IMR-90 (cell line): ENCODE data around the gene JSRP1. TPM values are rescaled to one million over a fixed set of nuclear protein-coding genes. Genes with fewer than 3 reads are reported as not detected.

Experiments used
- ATAC-seq: fragments of 200-7000 bp; cut with Tn5 transposase; 2 replicates; pipeline ENCODE4 v1.9.1; 2020; ENCODE audit warnings: low read depth, mild to moderate bottlenecking, moderate library complexity
- BruUV-seq: library from RNA; stranded (reverse); fragments of 400-500 nt; replicated peaks from 2 replicates; lab custom pipeline; 2021; lab: Mats Ljungman, UMichigan
- CTCF ChIA-PET: fragments of 300-600 bp; formaldehyde crosslinking; extraction: SDS; loops from one replicate; lab custom pipeline; 2021; ENCODE audit warnings: antibody characterized with exemption; lab: Yijun Ruan, JAX
- POLR2A ChIA-PET: fragments of 300-600 bp; sonication (Branson Sonifier 250); formaldehyde crosslinking; loops from one replicate; lab custom pipeline; 2022; ENCODE audit warnings: antibody characterized with exemption; ENCODE audit not compliant: unreplicated experiment; lab: Charles Lee
- DNase-seq: peaks from one replicate; pipeline ENCODE4 v3.0.0; 2013
- H2AFZ ChIP-seq: replicated peaks from 2 replicates; pipeline ENCODE3; 2013; ENCODE audit warnings: low read length, mild to moderate bottlenecking; ENCODE audit not compliant: poor library complexity
- H2AK5ac ChIP-seq: 2 replicates; pipeline ENCODE4 v1.6.1; 2013; ENCODE audit warnings: low read depth, low read length, inconsistent platforms
- H2AK9ac ChIP-seq: replicated peaks from 2 replicates; pipeline ENCODE3; 2013; ENCODE audit warnings: mild to moderate bottlenecking, low read depth, low read length, moderate library complexity; ENCODE audit not compliant: poor library complexity
- H2BK120ac ChIP-seq: 2 replicates; pipeline ENCODE4 v1.6.1; 2013; ENCODE audit warnings: low read depth, low read length, inconsistent platforms
- H2BK15ac ChIP-seq: 3 replicates; pipeline ENCODE4 v1.6.1; 2013; ENCODE audit warnings: low read depth, low read length, inconsistent platforms
- H2BK20ac ChIP-seq: 2 replicates; pipeline ENCODE4 v1.6.1; 2013; ENCODE audit warnings: low read depth, mild to moderate bottlenecking, inconsistent platforms, low read length, moderate library complexity
- H2BK5ac ChIP-seq: 2 replicates; pipeline ENCODE4 v1.6.1; 2013; ENCODE audit warnings: mild to moderate bottlenecking, low read depth, low read length, inconsistent platforms; ENCODE audit not compliant: poor library complexity, severe bottlenecking
- H3K14ac ChIP-seq: replicated peaks from 2 replicates; pipeline ENCODE4 v1.6.1; 2013; ENCODE audit warnings: low read depth, low read length, inconsistent platforms
- H3K18ac ChIP-seq: 2 replicates; pipeline ENCODE4 v1.6.1; 2013; ENCODE audit warnings: low read depth, low read length, control low read depth
- H3K23ac ChIP-seq: 2 replicates; pipeline ENCODE4 v1.6.1; 2013; ENCODE audit warnings: low read depth, low read length, inconsistent platforms
- H3K27ac ChIP-seq: 2 replicates; pipeline ENCODE4 v1.5.1; 2013; ENCODE audit warnings: mild to moderate bottlenecking, control low read depth, low read length; ENCODE audit not compliant: insufficient read depth
- H3K27me3 ChIP-seq: 2 replicates; pipeline ENCODE4 v1.6.1; 2013; ENCODE audit warnings: low read length; ENCODE audit not compliant: control insufficient read depth, insufficient read depth
- H3K36me3 ChIP-seq: 2 replicates; pipeline ENCODE4 v1.6.1; 2013; ENCODE audit warnings: low read length, mixed read lengths; ENCODE audit not compliant: control insufficient read depth, insufficient read depth
- H3K4ac ChIP-seq: 2 replicates; pipeline ENCODE4 v1.6.1; 2013; ENCODE audit warnings: low read depth, low read length, inconsistent platforms
- H3K4me1 ChIP-seq: 2 replicates; pipeline ENCODE4 v1.6.1; 2013; ENCODE audit warnings: low read length, mixed read lengths; ENCODE audit not compliant: control insufficient read depth, insufficient read depth
- H3K4me2 ChIP-seq: 2 replicates; pipeline ENCODE4 v1.6.1; 2013; ENCODE audit warnings: low read depth, mild to moderate bottlenecking, control low read depth, low read length, moderate library complexity
- H3K4me3 ChIP-seq: 2 replicates; pipeline ENCODE4 v1.5.1; 2013; ENCODE audit warnings: low read depth, mild to moderate bottlenecking, control low read depth, low read length, moderate library complexity; ENCODE audit not compliant: insufficient read depth
- H3K56ac ChIP-seq: 2 replicates; pipeline ENCODE4 v1.6.1; 2013; ENCODE audit warnings: low read length, inconsistent platforms; ENCODE audit not compliant: insufficient read depth; ENCODE audit errors: extremely low read depth
- H3K79me1 ChIP-seq, 2 experiments: 2 replicates each; pipeline ENCODE4 v1.6.1; 2013; ENCODE audit warnings: low read length in 2 of 2, inconsistent platforms in 1 of 2, low read depth in 1 of 2
- H3K9ac ChIP-seq: 2 replicates; pipeline ENCODE4 v1.6.1; 2013; ENCODE audit warnings: low read depth, low read length, control low read depth
- H3K9me1 ChIP-seq: 2 replicates; pipeline ENCODE4 v1.6.1; 2013; ENCODE audit warnings: low read length, inconsistent platforms; ENCODE audit not compliant: insufficient read depth
- H3K9me3 ChIP-seq: 2 replicates; pipeline ENCODE4 v1.6.1; 2013; ENCODE audit warnings: low read length; ENCODE audit not compliant: control insufficient read depth, insufficient read depth
- H4K20me1 ChIP-seq: 2 replicates; pipeline ENCODE4 v1.6.1; 2013; ENCODE audit warnings: low read length, inconsistent platforms; ENCODE audit not compliant: insufficient read depth
- H4K5ac ChIP-seq: 2 replicates; pipeline ENCODE4 v1.6.1; 2013; ENCODE audit warnings: mild to moderate bottlenecking, low read depth, low read length, control low read depth
- H4K8ac ChIP-seq, 2 experiments: 2 replicates each; pipeline ENCODE4 v1.6.1; 2013; ENCODE audit warnings: low read depth in 2 of 2, low read length in 2 of 2, control low read depth in 1 of 2, inconsistent platforms in 1 of 2
- H4K91ac ChIP-seq: 2 replicates; pipeline ENCODE4 v1.6.1; 2013; ENCODE audit warnings: low read depth, low read length, inconsistent platforms; ENCODE audit not compliant: insufficient read depth
- BHLHE40 ChIP-seq: fragments of 150-350 bp; IDR thresholded peaks from 2 replicates; pipeline ENCODE4 v1.6.1; 2016; ENCODE audit warnings: mild to moderate bottlenecking, low read depth, low read length
- CHD1 ChIP-seq: IDR thresholded peaks from 2 replicates; pipeline ENCODE4 v1.6.1; 2012; ENCODE audit warnings: low read depth, low read length, improper control_type of control experiment
- ELK1 ChIP-seq: fragments of 150-350 bp; IDR thresholded peaks from 2 replicates; pipeline ENCODE4 v1.6.1; 2016; ENCODE audit warnings: low read depth, mild to moderate bottlenecking, low read length, moderate library complexity, borderline replicate concordance
- FOS ChIP-seq: fragments of 150-350 bp; IDR thresholded peaks from 2 replicates; pipeline ENCODE4 v1.6.1; 2016; ENCODE audit warnings: low read depth, low read length
- MAFK ChIP-seq: IDR thresholded peaks from 2 replicates; pipeline ENCODE4 v1.6.1; 2012; ENCODE audit warnings: low read depth, low read length, improper control_type of control experiment
- MAZ ChIP-seq: IDR thresholded peaks from 2 replicates; pipeline ENCODE4 v1.6.1; 2012; ENCODE audit warnings: low read depth, mild to moderate bottlenecking, low read length, improper control_type of control experiment, moderate library complexity, borderline replicate concordance
- MXI1 ChIP-seq: IDR thresholded peaks from 2 replicates; pipeline ENCODE4 v1.6.1; 2012; ENCODE audit warnings: low read depth, mild to moderate bottlenecking, low read length, moderate library complexity, borderline replicate concordance
- POLR2A ChIP-seq: IDR thresholded peaks from 2 replicates; pipeline ENCODE4 v1.6.1; 2012; ENCODE audit warnings: mild to moderate bottlenecking, low read depth, low read length
- RCOR1 ChIP-seq: IDR thresholded peaks from 2 replicates; pipeline ENCODE4 v1.6.1; 2012; ENCODE audit warnings: mild to moderate bottlenecking, low read length, improper control_type of control experiment; ENCODE audit not compliant: insufficient replicate concordance
- SMC3 ChIP-seq: fragments of 150-350 bp; IDR thresholded peaks from 2 replicates; pipeline ENCODE4 v1.6.1; 2016; ENCODE audit warnings: low read depth, mild to moderate bottlenecking, antibody characterized with exemption, low read length, moderate library complexity
- WGBS, 2 experiments: methylation state at CpG; one replicate each; pipeline versions ENCODE4 v1.1.5 to v1.1.7; 2013; ENCODE audit warnings: missing lambda C conversion rate in 2 of 2; ENCODE audit not compliant: insufficient read length in 1 of 2; ENCODE audit errors: extremely low coverage in 2 of 2; 5-methylcytosine and 5-hydroxymethylcytosine counted together
- dilution Hi-C: fragments of 300-500 bp; cut with HindIII; formaldehyde crosslinking; loops from one replicate; pipeline ENCODE4 v1.14.3; 2018; ENCODE audit warnings: low sequenced_read_pairs; ENCODE audit not compliant: unreplicated experiment
- in situ Hi-C: fragments of 300-500 bp; cut with MboI; formaldehyde crosslinking; loops from 3 replicates; pipeline ENCODE4 v1.14.3; 2019; ENCODE audit warnings: low sequenced_read_pairs, inconsistent platforms, mixed read lengths
- intact Hi-C: fragments of 100-400 bp; cut with micrococcal nuclease; formaldehyde crosslinking; loops from 2 replicates; pipeline ENCODE4 v1.10.0; 2022
- polyA plus RNA-seq, 3 experiments: library from polyadenylated mRNA; depleted of rRNA; stranded (reverse); fragments of >200 nt; gene quantifications; 2 replicates each; pipeline ENCODE4 v1.2.3, GENCODE V29; 2012; ENCODE audit warnings: low replicate concordance in 1 of 3
- total RNA-seq: library from RNA; depleted of rRNA; stranded (reverse); fragments of >200 nt; gene quantifications from 2 replicates; pipeline ENCODE4 v1.2.3, GENCODE V29; 2012

The JSRP1 gene
- total and polyA plus RNA-seq, 2 of the 4 experiments (the other 2 are of a cell fraction) = not detected

GRCh38 chr19:2252055-2252796 is 4.0 kb downstream of the JSRP1 start:
- Histone ChIP-seq H2AK5ac (no peak overlapping the region), H3K27ac (no peak overlapping the region), H3K36me3 (peaks cover 14% of the 10 kb centered on the region), H3K9ac (no peak overlapping the region), H4K20me1 (peaks cover 23% of the 10 kb centered on the region), H2BK5ac (no peak overlapping the region), H4K5ac (no peak overlapping the region), H2BK120ac (no peak overlapping the region), H3K4me2 (no peak overlapping the region), H2BK15ac (no peak overlapping the region), H3K18ac (no peak overlapping the region), H3K14ac (no peak overlapping the region), H4K91ac (no peak overlapping the region), H3K9me1 (no peaks in the 10 kb centered on the region), H2AK9ac (no peak overlapping the region), H3K4me1 (peaks cover 4% of the 10 kb centered on the region; the same call in 1 of the 2 replicates), H3K23ac (no peak overlapping the region), H2BK20ac (no peak overlapping the region), H3K27me3 (peaks cover 36% of the 10 kb centered on the region), H3K56ac (no peak overlapping the region), H3K9me3 (no peaks in the 10 kb centered on the region), H3K79me1 (no peaks in the 10 kb centered on the region), H3K4ac (no peak overlapping the region), H4K8ac (no peak overlapping the region), H2AFZ (no peak overlapping the region), H3K4me3 (no peak overlapping the region)
- dilution Hi-C loops (no loop called here), in situ Hi-C loops (no loop called here), intact Hi-C loops (no loop called here)
- CTCF ChIA-PET = no interaction called here
- TF ChIP-seq ELK1 (no peak), SMC3 (no peak), MXI1 (no peak), FOS (no peak), RCOR1 (no peak), MAZ (no peak), MAFK (no peak), CHD1 (no peak), BHLHE40 (no peak), POLR2A (no peak)
- BruUV-seq = no TSS peak
- ATAC-seq (no peak), DNase-seq (no peak)
- 27% methylated on average over 45 of the region's 74 CpGs; no CpG with 5 or more reads in 1 of the 2 experiments for WGBS, 2 experiments
- POLR2A ChIA-PET = no interaction called here
